NCI-H1092 treated with DMSO at 0.1 percent for 48 hours (cell line): ENCODE results near the gene SPECC1.
"Not testable (repeated sequence)": the region's sequence is repeated elsewhere in the genome, so short reads cannot be mapped to it uniquely, and the experiment has no call there.

ENCODE experiments used
- DNase-seq: peaks from one replicate; lab custom pipeline; 2025; lab: John Stamatoyannopoulos, UW

Gene SPECC1

DNA sequence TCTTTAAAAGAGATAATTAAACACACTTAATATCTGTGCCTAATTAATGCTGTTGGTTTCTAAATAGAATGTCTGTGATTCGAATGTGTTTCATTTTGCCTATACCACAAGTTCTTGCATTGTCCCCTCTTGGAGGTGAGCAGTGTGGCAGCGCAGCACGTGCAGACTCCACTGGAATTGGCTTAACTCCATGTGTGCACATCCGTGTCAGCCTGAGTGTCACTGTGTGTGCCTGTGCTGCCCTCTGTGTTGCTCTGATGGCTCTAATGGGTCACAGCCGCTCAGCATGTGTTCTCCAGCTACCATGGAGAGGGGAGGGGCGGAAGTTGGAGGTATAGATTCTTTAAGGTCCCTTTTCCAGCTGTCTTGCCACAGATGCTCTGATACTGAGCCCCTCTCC lies 226.6 kb downstream of the SPECC1 start:
- no peak for DNase-seq

DNA sequence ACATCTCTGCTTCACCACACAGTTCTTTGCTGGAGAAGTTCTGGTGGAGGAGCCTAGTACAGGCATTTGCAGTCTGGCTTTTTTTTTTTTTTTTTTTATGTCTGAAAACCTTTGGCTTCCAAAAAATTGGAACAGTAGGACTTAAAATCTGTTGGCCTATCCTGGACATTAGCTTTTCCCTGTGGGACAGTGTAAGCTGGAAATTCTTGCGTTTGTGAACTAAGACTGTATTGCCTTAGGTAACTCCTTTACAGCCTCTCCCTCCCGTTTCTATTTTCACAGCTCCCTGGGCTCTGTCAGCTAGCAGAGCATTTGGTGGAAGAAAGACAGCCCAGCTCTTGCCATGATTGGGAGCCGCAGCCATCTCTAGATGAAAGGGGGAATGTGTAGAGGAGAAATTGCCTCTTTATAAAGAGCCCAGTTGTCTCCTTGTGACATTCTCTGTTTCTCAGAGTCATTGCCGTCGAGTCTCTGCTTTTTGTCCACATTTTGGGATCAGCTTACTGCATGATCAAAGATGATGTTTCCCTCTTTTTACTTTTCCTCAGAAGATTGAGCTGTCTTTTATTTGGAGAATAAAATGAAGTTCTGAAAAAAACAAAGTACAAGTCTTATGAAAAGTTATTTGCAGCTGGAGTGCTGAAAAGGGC lies 227.5 kb downstream of the SPECC1 start:
- DNase-seq = no peak

DNA sequence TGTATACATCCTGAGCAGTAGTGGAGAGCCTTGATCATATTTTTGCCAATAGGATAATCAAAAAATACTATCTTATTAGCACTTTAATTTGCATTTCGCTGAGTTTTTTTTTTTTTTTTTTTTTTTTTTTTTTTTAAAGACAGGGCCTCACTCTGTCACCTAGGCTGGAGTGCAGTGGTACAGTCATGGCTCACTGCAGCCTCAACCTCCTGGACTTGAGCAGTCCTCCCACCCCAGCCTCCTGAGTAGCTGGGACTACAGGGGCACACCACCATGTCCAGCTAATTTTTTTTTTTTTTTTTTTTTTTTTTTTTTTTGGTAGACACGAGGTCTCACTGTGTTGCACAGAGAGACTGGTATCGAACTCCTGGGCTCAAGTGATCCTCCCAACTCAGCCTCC lies 230.6 kb downstream of the SPECC1 start:
- DNase-seq = not testable (repeated sequence)

DNA sequence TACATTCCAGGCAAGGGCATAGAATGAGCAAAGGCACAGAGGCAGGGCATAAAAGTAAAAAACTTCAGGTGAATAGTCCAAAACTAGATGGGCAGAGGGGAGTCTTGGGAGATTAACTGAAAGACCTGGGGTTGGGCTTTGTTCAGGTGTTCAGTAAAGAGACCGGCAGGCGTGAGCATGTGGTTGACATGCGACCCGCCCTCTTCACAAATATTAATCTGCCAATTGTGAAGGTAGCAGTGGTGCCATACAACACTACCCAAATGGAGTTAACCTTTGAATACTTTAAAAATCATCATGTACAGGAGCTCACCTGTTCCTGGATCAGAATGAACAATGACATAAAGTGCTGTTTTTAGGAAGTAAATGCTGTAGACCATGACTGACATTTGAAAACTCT lies 232.7 kb downstream of the SPECC1 start:
- DNase-seq = no peak

DNA sequence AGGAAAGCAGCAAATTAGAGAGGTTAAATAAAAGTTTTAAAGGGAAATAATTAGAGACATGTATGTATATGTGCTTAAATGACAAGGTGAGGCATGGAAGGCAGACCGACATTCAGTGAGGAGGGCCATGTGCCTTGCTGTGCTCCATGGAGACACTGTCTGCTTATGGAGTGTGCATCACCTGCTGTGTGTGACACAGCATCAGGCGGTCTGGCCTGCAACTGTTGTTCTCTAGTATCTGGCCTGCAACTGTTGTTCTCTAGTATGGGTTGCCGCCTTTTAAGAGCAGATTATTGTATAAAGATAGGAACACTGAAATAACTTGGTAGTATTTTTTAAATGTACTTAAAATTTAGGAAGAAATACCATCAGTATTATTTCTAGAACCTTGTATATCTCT lies 233.1 kb downstream of the SPECC1 start:
- no peak for DNase-seq

DNA sequence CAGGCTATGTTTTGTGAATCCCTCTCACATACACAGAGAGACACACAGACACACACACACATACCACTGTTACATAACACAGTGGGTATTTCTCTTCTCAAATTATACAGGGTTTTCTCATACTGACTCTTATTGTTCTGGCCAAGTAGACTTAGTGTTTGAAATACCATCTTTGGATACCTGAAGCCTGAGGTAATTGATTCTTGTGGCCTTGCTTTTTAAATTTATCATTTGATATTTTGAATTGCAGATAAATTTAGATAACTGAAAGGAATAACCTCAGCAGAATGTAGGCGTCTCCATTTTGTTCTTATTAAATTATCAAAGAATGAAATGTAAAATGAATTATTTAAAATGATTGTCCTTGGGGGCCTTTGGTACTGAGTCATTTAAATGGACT lies 234.4 kb downstream of the SPECC1 start:
- DNase-seq = no peak

DNA sequence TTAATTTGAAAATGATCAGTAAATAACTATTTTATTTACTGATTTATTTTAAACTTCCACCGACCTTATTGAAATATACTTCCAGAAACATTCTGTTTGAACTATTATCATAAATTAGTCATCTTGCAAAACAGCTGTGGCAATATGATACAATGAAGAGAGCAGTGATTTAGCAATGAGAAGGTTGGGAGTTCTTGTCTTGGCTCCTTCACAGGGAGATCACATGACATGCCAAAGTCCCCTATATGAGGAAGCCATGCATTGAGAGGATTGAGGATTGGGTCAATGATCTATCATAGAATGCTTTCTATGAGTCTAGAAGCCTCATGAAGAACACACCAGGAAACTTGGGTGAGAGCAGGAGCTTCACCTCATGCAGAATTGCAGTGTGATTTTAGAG lies 235.5 kb downstream of the SPECC1 start:
- no peak for DNase-seq

DNA sequence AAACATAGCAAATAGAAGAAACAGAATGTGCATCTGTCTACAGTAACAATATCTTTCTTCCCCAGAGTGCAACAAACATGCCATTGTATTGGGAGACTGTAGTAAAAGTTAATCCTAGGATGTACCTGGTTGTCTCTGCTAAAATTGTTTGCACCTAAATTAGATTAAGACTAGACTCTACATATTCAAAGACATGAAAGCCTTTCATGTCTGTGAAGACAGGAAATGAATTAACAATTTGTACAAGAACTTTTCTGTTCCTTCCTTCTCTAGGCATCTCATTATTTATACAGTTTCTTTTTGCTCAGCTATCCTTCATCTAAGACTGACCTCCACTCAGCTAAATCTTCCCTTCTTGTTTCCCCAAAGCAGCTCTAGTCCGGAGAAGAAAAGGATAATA lies 237.5 kb downstream of the SPECC1 start:
- DNase-seq = no peak

DNA sequence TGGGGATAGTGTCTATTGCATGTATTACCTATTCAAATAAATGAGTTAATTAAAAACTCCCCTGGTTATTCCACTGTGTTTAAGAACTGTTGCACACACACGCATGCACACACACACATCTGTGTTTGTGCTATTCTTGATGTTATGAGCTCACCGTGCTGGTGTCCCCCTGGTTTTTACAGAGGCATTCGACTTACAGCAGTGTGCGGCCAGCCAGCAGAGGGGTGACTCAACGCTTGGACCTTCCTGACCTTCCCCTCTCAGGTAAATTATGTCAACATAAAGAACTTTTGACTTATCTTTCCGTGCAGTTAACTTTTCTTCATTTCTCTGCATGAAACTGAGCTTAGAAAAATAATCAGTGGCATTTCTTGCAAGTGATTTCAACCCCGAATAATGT lies 244.2 kb downstream of the SPECC1 start:
- no peak for DNase-seq

DNA sequence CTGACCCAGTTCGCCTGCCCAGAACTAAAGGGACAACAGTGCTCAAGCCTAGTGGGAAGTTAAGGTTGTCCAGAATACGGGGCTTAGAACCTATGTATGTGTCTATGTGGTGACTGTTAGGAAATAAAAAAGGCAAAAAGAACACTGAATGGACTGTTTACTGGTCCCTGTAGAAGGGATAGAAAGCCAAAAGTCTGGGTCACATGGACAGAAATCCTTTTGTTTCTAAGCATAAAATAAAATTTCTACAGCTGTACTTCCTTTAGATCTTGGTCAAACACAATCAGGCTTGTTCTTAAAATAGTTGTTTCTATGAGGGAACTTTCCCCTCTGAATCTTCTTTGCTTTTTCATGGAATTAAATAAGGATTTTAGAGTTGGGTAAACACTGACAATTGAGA lies 245.4 kb downstream of the SPECC1 start:
- no peak for DNase-seq

DNA sequence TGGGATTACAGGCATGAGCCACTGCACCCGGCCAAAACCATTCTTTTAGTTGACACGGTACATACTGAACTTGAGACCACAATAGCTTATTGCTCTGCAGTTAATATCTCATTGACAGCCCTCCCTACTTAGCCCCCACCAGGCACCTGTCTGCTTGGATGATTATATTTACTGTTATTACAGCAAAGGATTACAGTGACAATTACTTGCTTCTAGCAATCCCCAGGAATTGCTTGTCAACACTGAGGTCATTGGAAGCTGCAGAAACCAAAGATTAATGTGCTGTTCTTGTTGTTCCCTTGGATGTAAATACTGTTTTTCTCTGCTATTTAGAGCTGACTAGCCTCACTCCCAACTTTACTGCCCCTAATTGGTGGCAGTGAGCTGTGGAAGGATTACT lies 247.0 kb downstream of the SPECC1 start:
- DNase-seq = no peak

DNA sequence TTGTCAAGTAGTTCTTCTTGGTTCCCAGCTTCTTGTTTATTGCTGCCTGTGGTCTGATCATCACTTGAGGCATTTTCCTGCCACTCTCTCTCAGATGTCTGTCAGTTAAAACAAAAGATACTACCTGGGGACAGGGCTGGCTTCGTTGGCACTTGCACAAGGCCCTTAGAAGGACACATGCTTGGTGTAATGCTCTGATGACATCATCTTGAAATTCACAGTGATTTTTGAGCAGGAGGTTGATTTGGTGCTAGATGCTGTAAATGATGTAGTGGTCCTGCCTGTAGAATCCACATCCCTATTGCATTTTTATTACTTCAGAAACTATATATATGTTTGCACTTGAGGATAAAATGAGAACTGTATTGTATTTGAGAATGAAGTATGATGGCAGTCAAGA lies 247.8 kb downstream of the SPECC1 start:
- no peak for DNase-seq

DNA sequence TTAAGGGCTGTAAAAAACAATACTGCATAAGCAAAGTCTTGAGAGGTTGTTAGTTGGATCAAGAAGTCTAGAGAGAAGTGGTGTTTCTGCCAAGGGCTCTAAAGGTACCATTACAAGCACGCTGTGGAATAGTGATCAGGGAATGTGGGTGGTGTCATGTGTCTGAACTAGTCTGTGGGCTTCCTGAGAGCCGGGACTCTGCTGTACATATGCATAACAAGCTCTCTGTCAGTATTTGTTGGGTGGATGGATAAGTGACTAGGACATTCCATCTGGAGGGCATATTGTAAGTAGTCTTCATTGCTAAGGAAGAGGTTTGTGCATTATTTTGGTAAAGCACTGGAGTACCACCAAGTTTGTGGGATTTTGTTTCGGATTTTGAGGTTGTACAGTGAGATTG lies 248.6 kb downstream of the SPECC1 start:
- no peak for DNase-seq

DNA sequence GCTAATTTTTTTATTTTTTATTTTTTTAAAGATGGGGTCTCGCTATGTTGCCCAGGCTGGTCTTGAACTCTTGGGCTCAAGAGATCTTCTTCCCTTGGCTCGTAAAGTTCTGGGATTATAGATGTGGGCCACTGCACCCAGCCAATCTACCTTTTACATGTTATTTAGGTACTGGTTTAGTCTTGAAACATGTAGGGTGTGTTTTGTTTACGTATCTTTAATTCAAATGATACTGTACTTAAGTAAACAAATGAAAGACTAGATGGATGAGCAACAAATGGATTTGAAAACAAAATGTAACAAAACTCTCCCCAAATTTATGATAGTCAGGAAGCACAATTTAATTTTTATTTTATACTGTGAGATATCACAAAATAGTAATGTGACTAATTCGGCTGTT lies 250.5 kb downstream of the SPECC1 start:
- no peak for DNase-seq

DNA sequence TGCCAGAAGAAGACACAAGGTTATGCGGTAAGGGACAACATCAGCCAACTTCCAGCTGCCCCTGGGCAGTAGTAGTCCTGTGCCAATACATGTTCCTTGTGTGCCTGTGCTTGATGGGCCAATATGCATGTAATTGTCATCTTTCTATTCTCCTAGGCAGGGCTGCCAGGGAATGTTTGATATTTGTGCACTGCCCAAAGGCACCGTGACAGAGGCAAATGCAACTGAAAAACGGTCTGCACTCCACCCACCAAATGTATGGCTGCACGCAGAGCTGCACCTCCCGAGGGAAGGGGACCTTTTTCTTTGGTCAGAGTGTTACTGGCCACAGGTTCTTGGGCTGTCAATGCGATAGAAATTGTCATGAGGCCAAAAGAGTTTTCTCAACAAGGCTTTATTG lies 251.1 kb downstream of the SPECC1 start:
- no peak for DNase-seq

DNA sequence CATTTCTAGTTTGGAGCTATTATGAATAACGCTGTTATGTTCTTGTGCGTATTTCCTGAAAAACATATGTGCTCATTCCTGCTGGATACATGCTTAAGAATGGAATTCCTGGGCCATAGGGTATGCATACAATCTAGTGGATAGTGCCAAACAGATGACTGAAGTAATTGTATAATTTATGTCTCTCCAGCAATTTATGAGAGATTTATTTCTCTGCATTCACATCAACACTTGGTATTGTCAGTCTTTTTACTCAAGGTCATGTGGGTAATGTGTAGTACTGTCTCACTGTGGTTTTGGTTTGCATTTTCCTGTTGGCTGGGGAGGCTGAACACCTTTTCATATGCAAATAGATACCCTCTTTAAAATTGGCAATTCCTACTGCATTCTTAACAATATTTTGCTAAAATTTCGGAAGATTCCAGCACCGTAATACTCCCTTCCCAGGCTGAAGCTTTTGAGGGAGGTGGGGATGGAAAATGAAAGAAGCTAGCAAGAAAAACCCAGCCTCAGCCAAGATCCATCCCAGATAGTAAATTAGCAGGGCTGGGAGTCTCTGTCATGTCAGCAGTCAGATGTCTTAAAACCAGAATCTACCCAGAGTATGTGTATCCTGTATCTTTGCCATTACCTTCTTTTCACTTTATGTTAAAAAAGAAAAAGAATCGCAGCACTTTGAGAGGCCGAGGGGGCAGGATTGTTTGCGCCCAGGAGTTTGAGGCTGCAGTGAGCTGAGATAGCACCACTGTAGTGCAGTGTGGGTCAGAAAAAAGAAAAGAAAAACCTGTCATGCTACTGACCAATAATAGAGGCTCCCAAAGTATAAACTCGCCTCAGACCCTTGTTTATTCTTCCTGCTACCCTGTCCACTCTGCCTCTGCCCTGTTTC lies 253.3 kb downstream of the SPECC1 start:
- no peak for DNase-seq

DNA sequence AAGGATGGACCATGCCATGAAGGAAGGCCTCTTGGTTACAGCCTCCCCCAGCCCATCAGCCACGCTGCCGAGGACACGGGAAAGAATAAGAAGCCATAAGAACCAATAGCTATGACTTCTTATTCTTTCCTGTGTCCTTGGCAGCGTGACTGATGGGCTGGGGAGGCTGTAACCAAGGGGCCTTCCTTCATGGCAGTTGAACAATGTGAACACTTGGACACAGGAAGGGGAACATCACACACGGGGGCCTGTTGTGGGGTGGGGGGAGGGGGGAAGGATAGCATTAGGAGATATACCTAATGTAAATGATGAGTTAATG lies 253.9 kb downstream of the SPECC1 start:
- DNase-seq = not testable (repeated sequence)

DNA sequence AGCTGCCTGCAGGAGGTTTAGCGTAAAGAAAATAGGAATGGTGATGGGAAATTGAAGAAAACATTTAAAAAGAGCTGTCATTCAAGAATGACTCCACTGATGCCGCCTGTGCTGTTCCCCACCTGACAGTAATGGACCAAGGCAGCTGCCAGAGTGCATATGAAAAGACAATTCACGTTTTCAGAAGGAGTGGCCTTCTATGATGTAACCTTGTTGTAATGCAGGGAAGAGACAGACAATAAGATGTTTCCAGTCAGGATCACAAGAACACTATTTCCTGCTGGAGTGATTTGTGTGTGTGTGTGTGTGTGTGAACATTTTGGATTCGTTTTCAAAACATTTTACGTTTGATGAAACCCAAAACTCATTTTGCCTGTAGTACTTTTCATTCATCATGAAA lies 254.4 kb downstream of the SPECC1 start:
- no peak for DNase-seq

DNA sequence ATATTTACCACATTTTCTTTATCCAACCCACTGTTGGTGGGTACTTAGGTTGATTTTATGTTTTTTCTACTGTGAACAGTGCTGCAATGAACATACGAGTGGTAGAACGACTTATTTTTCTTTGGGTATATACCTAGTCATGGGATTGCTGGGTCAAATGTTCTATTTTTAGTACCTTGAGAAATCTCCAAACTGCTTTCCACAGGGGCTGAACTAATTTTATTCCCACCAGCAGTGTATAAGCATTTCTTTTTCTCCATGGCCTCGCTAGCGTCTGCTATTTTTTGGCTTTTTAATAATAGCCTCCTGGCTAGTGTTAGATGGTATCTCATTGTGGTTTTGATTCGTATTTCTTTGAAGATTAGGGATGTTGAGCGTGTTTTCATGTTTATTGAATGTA lies 255.8 kb downstream of the SPECC1 start:
- DNase-seq = no peak

DNA sequence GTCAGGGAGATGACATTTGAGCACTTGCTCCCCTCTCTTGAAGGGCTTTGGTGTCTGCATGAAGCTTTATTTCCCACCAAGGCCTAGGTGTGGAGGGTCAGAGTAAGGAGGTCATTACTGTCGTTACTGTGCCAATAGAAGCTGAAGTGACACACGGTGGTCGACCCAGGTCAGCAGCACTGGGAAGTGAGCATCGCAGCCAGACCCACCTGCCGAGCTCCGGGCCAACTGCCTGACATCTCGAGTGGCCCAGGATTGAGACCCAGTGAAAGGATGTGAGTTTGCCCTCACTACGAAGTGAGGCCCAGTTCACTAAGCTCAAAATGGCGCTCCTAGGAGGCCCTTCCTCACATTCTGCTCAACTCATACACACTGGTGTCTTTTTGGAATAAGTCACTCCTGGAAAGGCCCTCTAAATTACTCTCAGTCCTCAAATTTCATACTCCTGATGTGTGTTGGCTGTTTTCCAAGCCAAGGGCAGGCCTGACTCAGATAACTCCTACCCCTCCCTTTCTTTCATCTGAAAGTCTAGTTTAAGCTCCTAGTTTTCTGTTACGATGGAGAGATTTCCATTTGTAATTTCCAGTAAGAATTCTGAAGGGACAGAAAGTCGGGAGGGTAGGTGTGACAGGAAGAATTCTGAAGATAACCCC lies 257.8 kb downstream of the SPECC1 start:
- DNase-seq = peak; percentile 50

DNA sequence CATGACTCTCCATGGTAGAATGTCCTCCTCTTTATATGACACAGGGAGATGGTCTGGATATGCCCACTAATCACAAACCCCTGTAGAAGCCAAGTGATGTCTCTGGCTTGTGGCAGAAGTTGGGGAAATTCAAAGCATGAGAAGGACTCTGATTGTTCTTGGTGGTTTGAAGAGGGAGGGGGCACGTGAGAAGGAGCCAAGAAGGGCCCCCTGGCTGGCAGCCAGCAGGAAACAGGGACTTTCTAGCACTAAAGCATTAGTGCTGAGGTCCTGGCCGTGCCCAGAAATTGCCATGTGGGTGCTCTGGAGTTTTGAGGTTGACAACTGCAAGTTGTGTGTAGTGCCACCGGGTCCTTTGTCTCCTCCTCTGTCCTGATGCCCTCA lies 258.3 kb downstream of the SPECC1 start:
- DNase-seq = no peak

DNA sequence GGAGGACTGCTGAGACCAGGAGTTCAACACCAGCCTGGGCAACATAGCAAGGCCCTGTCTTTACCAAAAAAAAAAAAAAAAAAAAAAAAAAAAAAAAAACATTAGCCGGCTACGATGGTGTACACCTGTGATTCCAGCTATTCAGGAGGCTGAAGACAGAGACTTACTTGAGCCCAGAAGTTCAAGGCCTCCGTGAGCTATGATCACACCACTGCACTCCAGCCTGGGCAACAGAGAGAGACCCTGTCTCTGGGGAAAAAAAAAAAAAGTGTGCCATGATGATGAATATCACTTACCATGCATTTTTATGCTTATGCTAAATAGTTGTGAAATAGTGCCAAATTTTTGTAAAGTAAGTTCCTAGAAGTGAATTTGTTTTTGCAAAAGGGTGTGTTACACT lies 261.2 kb downstream of the SPECC1 start:
- DNase-seq = no peak

DNA sequence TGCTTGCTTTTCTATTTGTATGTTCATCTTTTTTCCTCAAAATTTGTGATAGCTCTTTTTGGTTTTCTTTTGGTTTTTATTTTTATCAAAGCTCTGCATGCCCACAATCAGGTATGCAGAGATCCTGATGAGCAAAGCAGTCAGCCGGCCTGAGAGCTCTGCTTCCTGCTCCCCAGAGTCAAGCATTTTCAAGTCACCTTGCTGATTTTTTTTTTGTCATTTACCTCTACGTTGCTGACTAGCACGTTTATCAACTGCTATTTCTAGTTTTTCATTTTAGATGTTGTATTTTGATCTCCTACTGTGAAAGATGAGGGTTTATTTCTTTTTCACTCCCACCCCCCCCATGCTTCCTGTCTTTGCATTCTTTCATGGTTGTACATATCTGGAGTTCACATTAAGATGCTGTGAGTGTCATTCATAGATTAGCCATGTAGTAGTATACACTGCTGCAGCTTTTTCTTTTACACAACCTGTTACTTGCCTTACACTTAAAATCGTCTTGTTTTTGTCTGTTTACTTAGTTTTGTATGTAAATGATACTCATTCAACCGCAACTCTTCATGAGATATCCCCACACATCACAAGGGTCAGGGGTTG lies 262.0 kb downstream of the SPECC1 start:
- DNase-seq = no peak
